Epithelial cell of proximal tubule (primary cell): ENCODE results near the gene MAP2K7. TPM values are rescaled to one million over a fixed set of nuclear protein-coding genes. Genes with fewer than 3 reads are reported as not detected.

Source experiments
- DNase-seq: peaks from one replicate; pipeline ENCODE4 v3.0.0-alpha.2; 2011; ENCODE audit warnings: low read depth
- H3K4me3 ChIP-seq: 2 replicates; pipeline ENCODE4 v1.5.1; 2011; ENCODE audit warnings: low read depth, mild to moderate bottlenecking, low read length
- total RNA-seq: library from RNA; depleted of rRNA; stranded (reverse); fragments of >200 nt; gene quantifications from 2 replicates; pipeline ENCODE4 v1.2.3, GENCODE V29; 2015
- TF ChIP-seq, protein P1 (sequence below): conservative IDR thresholded peaks from 2 replicates; pipeline ENCODE4 v1.5.1; 2012; ENCODE audit warnings: low read depth, mild to moderate bottlenecking, low read length

Gene MAP2K7
- total RNA-seq, 1 donor from 2014 or later: 7.6 TPM

DNA sequence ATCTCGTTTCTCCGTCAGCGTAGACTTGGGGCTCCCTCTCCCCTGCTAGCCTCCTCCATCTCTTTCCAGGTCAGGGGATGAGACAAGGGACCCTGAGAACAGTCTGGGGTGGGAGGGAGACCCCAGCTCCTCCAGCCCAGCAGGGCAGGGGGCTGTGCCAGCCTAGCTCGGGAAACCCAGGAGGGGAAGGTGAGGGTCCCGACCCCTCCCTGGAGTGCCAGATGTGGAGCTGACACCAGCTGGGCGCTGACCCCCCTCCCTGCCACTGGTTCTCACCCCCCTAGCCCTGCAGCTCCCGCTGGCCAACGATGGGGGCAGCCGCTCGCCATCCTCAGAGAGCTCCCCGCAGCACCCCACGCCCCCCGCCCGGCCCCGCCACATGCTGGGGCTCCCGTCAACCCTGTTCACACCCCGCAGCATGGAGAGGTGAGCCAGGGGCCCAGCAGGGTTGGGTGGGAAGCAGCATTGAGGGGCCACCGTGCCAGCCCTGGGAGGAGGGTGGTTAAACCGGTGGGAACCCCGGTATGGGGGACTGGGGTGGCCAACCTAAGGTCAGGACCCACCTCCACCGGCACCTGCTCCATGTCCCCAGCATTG is 5.9 kb downstream of the MAP2K7 start:
- no peak overlapping the region for H3K4me3 ChIP-seq
- DNase-seq: no peak
- TF ChIP-seq, protein P1, sequence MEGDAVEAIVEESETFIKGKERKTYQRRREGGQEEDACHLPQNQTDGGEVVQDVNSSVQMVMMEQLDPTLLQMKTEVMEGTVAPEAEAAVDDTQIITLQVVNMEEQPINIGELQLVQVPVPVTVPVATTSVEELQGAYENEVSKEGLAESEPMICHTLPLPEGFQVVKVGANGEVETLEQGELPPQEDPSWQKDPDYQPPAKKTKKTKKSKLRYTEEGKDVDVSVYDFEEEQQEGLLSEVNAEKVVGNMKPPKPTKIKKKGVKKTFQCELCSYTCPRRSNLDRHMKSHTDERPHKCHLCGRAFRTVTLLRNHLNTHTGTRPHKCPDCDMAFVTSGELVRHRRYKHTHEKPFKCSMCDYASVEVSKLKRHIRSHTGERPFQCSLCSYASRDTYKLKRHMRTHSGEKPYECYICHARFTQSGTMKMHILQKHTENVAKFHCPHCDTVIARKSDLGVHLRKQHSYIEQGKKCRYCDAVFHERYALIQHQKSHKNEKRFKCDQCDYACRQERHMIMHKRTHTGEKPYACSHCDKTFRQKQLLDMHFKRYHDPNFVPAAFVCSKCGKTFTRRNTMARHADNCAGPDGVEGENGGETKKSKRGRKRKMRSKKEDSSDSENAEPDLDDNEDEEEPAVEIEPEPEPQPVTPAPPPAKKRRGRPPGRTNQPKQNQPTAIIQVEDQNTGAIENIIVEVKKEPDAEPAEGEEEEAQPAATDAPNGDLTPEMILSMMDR: no peak

DNA sequence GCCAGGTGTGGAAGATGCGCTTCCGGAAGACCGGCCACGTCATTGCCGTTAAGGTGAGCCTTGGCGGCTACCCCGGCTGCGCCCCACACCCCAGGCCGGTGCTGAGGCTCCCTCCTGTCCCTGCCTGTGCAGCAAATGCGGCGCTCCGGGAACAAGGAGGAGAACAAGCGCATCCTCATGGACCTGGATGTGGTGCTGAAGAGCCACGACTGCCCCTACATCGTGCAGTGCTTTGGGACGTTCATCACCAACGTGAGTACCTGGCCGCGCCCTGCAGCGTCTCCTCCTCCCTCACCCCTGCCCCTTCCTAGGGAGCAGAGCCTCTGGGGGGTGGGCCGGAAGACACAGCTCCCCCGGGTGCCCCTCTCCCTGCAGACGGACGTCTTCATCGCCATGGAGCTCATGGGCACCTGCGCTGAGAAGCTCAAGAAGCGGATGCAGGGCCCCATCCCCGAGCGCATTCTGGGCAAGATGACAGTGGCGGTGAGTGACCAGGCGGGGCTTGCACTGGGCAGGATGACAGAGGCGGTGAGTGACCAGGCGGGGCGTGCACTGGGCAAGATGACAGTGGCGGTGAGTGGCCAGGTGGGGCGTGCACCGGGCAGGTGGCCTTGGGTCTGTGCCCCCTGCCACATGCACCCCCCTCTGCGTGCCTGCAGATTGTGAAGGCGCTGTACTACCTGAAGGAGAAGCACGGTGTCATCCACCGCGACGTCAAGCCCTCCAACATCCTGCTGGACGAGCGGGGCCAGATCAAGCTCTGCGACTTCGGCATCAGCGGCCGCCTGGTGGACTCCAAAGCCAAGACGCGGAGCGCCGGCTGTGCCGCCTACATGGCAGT is 6.9 kb downstream of the MAP2K7 start:
- TF ChIP-seq, protein P1: no peak
- H3K4me3 ChIP-seq: no peak overlapping the region
- DNase-seq: no peak

DNA sequence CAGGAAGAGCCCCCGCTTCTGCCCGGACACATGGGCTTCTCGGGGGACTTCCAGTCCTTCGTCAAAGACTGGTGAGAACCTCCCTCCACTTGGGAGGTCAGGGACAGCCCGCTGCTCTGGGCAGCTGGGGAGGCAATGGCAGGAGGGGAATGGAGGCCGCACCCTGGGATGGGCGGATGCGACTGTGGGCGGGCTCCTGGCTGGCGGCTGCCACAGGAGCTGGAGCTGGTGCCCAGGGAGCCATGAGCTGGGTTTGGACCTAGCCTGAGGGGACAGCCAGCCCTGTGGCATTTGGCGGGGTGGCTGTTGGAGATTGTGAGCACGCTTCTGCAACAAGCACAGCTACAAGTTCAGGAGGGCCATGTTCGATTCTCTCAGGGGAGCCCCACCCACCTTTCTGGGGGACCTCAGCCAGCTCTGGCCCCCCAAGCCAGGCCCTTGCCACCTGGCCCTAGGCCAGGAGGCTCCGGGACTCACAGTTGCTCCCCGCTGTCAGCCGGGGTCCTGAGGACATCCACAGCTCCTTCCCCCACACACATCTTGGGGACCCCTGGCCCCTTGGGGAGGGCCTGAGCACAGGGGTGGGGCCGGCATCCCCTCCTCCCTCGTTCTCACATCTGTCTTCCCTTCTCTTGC is 7.9 kb downstream of the MAP2K7 start:
- TF ChIP-seq, protein P1: no peak
- DNase-seq: no peak
- H3K4me3 ChIP-seq: no peak overlapping the region

DNA sequence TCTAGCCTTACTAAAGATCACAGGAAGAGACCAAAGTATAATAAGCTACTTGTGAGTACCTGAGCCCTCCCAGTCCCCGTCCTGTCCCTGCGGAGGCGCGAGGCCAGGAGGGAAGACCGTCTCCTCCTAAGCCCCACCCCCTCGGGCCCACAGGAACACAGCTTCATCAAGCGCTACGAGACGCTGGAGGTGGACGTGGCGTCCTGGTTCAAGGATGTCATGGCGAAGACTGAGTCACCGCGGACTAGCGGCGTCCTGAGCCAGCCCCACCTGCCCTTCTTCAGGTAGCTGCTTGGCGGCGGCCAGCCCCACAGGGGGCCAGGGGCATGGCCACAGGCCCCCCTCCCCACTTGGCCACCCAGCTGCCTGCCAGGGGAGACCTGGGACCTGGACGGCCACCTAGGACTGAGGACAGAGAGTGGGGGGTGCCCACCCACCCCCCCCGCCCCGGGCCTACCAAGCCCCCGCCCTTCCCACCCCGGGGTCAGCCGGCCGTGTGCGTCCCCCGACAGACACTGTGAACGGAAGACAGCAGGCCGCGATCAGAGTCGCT is 8.5 kb downstream of the MAP2K7 start:
- no peak for DNase-seq
- TF ChIP-seq, protein P1: no peak
- H3K4me3 ChIP-seq: no peak overlapping the region

DNA sequence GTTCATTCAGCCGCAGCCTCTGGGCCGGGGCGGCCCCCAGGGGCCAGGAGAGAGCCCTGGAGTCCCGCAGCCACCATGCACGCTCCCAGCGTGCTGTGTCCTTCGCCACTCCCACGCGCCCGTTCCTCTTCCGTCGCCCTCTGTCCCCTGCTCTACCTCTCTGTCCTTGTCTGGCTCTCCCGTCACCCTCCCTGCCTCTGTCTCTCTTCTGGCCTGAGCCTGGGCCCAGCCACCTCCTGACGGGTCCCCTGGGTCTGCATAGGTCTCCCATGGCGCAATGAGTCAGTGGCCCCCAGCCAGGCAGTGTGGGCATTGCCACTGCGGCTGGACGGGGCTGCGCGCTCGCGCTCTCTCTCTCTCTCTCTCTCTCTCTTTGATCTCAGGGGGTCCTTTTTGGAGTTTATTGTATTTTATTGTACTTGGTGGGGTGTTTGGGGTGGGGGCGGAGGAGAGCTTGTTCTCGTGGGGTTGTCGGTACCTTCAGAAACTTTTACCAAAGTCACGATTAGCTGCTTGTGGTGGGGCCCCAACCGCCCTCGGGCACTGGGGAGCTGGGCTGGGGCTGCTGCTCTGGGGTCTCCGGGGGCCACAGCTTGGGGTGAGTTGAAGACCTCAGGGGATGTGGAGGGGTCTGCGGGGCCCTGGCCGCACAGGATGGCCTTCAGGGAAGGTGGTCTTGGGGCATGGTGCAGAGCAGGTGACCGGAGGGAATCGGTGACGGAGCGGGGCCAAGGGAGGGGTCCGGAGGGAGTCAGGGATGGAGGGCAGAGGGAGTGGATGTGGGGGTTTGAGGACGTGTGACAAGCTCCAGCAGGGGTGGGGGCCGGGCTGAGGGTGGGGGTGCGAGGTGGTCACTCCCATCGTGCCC is 9.3 kb downstream of the MAP2K7 start:
- H3K4me3 ChIP-seq: no peak overlapping the region
- DNase-seq: no peak
- TF ChIP-seq, protein P1: no peak

DNA sequence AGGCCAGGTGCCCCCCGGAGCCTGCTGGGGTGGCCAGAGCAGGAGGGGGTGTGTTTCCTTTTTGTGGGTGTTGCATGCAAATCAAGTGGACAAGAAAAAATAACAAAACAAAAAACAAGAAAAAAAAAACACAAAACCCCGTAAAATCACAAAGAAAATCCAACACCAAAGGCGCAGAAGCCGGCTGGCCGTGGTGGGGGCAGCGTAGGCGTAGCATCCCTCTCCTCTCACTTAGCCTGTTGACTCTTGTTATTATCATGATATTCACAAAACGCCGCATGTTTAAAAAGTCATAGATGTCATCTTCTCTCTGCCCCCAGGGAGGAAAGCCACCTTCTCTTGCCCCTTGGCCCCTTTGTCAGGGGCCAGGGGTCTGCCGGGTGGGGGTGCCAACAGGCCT is 10.0 kb downstream of the MAP2K7 start:
- TF ChIP-seq, protein P1: no peak
- DNase-seq: no peak
- H3K4me3 ChIP-seq: no peak overlapping the region
